ENCODE data around the gene CNTLN.
"Not testable (repeated sequence)": the region's sequence is repeated elsewhere in the genome, so short reads cannot be mapped to it uniquely, and the experiment has no call there.

CNTLN gene

DNA sequence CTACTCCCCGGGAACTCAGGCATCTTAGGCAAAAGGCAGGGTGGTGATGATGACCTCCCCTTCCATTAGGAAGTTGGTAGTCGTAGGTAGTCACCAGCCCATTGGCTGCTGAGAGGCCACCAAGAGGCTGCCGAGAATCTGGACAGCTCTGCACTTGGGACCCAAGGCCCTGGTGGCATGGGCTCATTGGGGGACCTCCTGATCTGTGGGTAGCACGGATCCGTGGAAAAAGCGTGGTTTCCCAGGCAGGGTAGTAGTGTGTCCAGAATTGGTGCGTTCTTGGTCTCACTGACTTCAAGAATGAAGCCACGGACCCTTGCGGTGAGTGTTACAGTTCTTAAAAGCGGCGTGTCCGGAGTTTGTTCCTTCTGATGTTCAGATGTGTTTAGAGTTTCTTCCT is 158.8 kb downstream of the CNTLN start:
- Histone ChIP-seq H3K9me3 (ENCODE audit: low read length) (peaks cover 2% of the 10 kb centered on the region), H2AFZ (ENCODE audit: low read depth, low read length) (no peak overlapping the region), H3K27me3 (ENCODE audit: insufficient read depth, low read length) (no peaks in the 10 kb centered on the region), H3K4me1 (ENCODE audit: insufficient read depth, low read length) (no peaks in the 10 kb centered on the region), H3K4me3 (ENCODE audit: low read length) (no peak overlapping the region), H3K36me3 (ENCODE audit: insufficient read depth, low read length) (no peaks in the 10 kb centered on the region)

DNA sequence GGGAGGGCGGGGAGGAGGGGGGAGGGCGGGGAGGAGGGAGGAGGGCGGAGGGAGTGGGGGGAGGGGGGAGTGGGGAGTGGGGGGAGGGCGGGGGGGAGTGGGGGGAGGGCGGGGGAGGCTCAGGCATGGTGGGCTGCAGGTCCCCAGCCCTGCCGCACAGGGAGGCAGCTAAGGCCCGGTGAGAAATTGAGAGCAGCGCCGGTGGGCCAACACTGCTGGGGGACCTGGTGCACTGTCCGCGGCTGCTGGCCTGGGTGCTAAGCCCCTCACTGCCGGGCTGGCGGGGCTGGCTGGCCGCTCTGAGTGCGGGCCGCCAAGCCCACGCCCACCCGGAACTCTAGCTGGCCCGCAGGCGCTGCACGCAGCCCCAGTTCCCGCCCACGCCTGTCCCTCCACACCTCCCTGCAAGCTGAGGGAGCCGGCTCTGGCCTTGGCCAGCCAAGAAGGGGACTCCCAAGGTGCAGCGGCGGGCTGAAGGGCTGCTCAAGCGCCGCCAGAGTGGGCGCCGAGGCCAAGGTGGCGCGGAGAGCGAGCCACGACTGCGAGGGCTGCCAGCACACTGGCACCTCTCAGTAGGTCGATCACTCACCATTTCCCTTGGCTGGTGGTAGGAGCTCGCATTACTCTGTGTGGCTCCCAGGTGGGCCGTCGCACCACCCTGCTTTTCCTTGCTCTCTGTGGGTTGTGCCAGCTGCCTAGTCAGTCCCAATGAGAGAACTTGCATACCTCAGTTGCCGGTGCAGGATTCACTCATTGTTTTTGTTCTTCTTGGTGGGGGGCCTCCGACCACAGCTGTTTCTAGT is 160.2 kb downstream of the CNTLN start:
- H3K9me3 ChIP-seq (ENCODE audit: low read length): peaks cover 2% of the 10 kb centered on the region
- no peaks in the 10 kb centered on the region for H3K4me1 ChIP-seq (ENCODE audit: insufficient read depth, low read length)
- H3K36me3 ChIP-seq (ENCODE audit: insufficient read depth, low read length): no peaks in the 10 kb centered on the region
- H2AFZ ChIP-seq (ENCODE audit: low read depth, low read length): no peak overlapping the region
- no peak overlapping the region for H3K4me3 ChIP-seq (ENCODE audit: low read length)
- H3K27me3 ChIP-seq (ENCODE audit: insufficient read depth, low read length): no peaks in the 10 kb centered on the region

DNA sequence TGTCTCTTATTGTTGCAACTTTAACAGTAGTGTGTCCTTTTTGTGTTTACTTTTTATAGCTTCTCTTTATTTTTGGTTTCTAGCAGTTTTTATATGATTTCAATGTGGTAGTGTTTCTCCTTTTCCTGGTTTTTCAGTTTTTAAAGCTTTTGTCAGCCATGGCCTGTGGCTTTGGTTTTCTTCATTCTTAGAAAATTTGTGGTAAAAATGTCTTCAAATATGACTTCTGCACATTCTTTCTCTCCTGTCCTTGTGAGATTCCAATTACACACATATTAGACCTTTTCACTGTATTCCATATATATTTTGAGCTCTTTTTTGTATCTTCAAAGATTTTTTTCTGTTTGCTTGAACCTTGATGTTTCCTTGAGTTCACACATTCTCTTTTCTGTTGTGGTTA is 180.5 kb downstream of the CNTLN start:
- H3K4me1 ChIP-seq (ENCODE audit: insufficient read depth, low read length): no peaks in the 10 kb centered on the region
- H3K4me3 ChIP-seq (ENCODE audit: low read length): no peak overlapping the region
- no peaks in the 10 kb centered on the region for H3K36me3 ChIP-seq (ENCODE audit: insufficient read depth, low read length)
- H2AFZ ChIP-seq (ENCODE audit: low read depth, low read length): no peak overlapping the region
- H3K9me3 ChIP-seq (ENCODE audit: low read length): no peaks in the 10 kb centered on the region
- H3K27me3 ChIP-seq (ENCODE audit: insufficient read depth, low read length): no peaks in the 10 kb centered on the region

DNA sequence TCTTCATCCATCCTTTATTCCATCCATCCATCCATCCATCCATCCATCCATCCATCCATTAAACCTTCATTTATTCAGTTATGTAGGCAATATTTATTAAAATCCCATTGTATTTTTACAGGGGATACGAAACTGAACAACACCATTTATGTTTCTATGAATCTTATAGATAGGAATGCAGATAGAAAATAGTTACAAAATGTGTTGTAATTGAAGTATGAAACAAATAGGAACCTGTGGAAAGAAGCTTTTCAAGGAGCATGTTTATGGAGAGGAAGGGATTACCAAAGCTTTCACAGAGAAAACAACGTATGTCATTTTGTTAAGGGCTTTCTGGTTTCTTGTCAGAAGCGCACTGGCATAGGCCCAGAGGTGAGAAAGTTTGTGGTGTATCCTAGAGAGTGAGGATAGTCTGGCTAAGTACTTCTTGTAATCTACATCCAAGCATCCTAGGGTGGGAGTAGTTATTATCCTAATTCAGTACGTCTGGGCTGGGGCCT is 184.0 kb downstream of the CNTLN start:
- H3K36me3 ChIP-seq (ENCODE audit: insufficient read depth, low read length): no peaks in the 10 kb centered on the region
- H3K4me1 ChIP-seq (ENCODE audit: insufficient read depth, low read length): no peaks in the 10 kb centered on the region
- H3K9me3 ChIP-seq (ENCODE audit: low read length): no peaks in the 10 kb centered on the region
- no peak overlapping the region for H2AFZ ChIP-seq (ENCODE audit: low read depth, low read length)
- no peaks in the 10 kb centered on the region for H3K27me3 ChIP-seq (ENCODE audit: insufficient read depth, low read length)
- H3K4me3 ChIP-seq (ENCODE audit: low read length): no peak overlapping the region

DNA sequence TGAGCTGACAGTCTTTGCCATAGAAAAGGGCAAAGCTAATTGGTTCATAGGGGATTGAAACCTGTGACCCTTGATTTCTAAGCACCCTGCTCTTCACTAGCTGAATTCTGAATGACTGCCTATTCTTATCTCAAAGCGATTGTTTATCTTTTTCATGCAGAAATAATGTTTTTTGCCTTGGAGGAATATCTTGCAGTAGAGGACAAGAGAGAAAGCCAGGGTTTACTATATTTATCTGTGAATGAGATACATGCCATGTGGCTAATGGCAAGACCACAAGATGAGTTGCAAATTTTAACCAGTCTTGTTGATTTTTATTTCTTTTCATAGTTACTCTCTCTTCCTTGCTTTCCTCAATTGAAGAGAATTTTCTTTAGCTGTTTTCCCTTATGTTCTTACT is 185.0 kb downstream of the CNTLN start:
- Histone ChIP-seq H3K4me3 (ENCODE audit: low read length) (no peak overlapping the region), H3K27me3 (ENCODE audit: insufficient read depth, low read length) (no peaks in the 10 kb centered on the region)

DNA sequence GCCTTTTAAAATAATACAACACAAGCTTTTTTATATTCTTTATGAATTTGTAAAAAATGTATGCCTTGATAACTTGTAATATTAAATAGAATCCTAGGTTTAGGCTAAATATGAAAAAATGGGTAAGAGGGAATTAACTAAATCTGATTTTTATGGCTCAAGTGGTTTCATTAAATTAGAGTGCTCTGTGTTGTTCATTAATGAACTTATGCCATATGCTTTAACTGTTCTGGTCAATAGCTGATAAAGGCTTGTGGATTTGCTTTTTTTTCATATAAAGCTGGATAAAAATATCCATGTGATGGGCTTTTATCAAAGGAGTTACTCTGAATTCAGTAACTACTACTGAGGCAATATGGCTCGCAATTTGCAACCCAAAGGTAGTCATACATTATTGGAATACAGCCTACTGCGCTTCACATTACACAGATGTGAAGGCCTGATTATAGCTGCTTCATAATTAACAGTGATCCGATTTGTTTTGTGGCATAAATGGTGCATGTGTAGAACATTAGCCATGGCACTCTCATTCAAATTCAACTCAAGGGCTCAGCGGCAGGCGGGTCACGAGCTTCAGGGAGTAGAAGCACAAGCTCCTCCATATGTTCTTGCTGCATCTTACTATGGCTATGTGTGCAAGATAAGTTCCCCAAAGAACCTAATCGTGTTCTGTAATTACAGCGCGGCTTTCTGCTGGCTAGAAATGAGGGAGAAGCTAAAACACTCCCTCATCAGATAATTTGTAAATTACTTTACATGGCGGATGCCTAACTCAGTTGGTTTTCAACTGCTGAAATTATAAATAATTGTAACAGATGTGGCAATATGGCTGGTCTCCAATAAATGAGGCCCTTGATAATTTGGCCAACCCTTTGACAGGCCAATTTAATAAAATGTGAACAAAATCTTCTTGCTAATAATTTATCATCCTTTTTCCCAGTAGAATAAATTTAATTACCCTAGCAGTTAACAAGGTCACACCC is 188.3 kb downstream of the CNTLN start:
- no peaks in the 10 kb centered on the region for H3K27me3 ChIP-seq (ENCODE audit: insufficient read depth, low read length)
- H3K4me1 ChIP-seq (ENCODE audit: insufficient read depth, low read length): no peaks in the 10 kb centered on the region
- no peak overlapping the region for H2AFZ ChIP-seq (ENCODE audit: low read depth, low read length)
- H3K4me3 ChIP-seq (ENCODE audit: low read length): no peak overlapping the region
- H3K9me3 ChIP-seq (ENCODE audit: low read length): no peaks in the 10 kb centered on the region
- H3K36me3 ChIP-seq (ENCODE audit: insufficient read depth, low read length): no peaks in the 10 kb centered on the region

More for the DNA sequence above, 185.0 kb downstream of the CNTLN start:
- Histone ChIP-seq H3K36me3 (ENCODE audit: insufficient read depth, low read length) (no peaks in the 10 kb centered on the region), H3K9me3 (ENCODE audit: low read length) (no peaks in the 10 kb centered on the region), H3K4me1 (ENCODE audit: insufficient read depth, low read length) (no peaks in the 10 kb centered on the region), H2AFZ (ENCODE audit: low read depth, low read length) (no peak overlapping the region)

DNA sequence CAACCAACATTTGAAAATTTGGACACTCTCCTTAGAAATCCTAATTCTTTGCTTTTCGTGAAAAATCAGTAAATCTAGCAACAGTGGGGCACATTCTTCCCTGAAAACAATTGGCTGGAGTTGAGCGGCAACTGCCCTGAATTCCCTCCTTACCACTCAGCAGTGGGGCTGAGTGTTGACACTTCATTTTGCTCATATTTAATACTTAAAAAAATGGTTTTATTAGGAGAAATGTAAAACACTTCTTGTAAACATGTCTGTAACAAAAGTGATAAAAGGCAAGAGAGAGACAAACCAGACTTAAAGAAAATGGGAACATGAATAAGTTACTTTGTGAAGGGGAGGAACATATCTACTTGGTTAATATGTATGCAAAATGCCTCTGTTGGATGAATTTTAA is 193.5 kb downstream of the CNTLN start:
- no peaks in the 10 kb centered on the region for H3K4me1 ChIP-seq (ENCODE audit: insufficient read depth, low read length)

DNA sequence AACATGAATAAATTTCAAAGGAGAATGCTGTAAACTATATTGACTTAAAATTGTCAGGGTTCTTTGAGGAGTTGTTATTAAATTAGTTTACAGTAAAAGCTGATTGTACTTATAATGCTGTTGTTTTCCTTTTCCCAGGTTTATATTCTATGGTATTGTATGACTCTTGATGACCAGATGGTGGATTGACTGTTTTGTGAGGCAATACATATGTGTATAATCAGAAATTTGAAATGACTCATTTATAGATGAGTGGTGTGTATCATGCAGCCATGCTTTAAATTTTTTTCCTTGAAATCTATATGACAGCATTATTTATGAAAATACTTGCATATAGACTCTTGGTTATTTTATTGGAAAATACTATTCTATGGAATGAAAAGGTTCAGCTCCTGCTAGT is 195.3 kb downstream of the CNTLN start:
- Histone ChIP-seq H3K27me3 (ENCODE audit: insufficient read depth, low read length) (no peaks in the 10 kb centered on the region), H2AFZ (ENCODE audit: low read depth, low read length) (no peak overlapping the region), H3K36me3 (ENCODE audit: insufficient read depth, low read length) (no peaks in the 10 kb centered on the region), H3K4me1 (ENCODE audit: insufficient read depth, low read length) (no peaks in the 10 kb centered on the region), H3K4me3 (ENCODE audit: low read length) (no peak overlapping the region), H3K9me3 (ENCODE audit: low read length) (no peaks in the 10 kb centered on the region)

More for the DNA sequence above, 193.5 kb downstream of the CNTLN start:
- no peaks in the 10 kb centered on the region for H3K36me3 ChIP-seq (ENCODE audit: insufficient read depth, low read length)
- no peaks in the 10 kb centered on the region for H3K27me3 ChIP-seq (ENCODE audit: insufficient read depth, low read length)
- H3K9me3 ChIP-seq (ENCODE audit: low read length): no peaks in the 10 kb centered on the region
- no peak overlapping the region for H2AFZ ChIP-seq (ENCODE audit: low read depth, low read length)
- no peak overlapping the region for H3K4me3 ChIP-seq (ENCODE audit: low read length)

DNA sequence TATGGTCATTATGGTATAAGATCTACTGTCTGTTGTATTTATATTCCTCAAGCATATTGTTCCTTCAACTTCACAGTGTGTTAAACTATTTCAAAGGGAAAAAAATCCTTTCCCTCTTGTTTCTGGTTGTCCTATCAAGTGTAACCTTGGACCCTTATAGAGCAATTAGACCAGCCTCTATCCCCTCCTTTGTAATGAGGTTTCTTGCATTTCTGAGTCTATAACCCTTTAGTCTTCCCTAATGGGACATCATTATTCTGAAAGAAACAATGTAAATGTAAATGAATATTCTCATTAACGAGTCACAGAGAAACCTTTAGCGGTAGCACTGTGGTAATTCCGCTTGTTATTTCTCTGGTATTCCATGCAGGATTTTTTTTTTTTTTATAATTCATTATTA is 197.3 kb downstream of the CNTLN start:
- H3K4me1 ChIP-seq (ENCODE audit: insufficient read depth, low read length): no peaks in the 10 kb centered on the region
- H3K27me3 ChIP-seq (ENCODE audit: insufficient read depth, low read length): no peaks in the 10 kb centered on the region
- no peaks in the 10 kb centered on the region for H3K9me3 ChIP-seq (ENCODE audit: low read length)
- no peak overlapping the region for H3K4me3 ChIP-seq (ENCODE audit: low read length)
- H3K36me3 ChIP-seq (ENCODE audit: insufficient read depth, low read length): no peaks in the 10 kb centered on the region
- no peak overlapping the region for H2AFZ ChIP-seq (ENCODE audit: low read depth, low read length)

DNA sequence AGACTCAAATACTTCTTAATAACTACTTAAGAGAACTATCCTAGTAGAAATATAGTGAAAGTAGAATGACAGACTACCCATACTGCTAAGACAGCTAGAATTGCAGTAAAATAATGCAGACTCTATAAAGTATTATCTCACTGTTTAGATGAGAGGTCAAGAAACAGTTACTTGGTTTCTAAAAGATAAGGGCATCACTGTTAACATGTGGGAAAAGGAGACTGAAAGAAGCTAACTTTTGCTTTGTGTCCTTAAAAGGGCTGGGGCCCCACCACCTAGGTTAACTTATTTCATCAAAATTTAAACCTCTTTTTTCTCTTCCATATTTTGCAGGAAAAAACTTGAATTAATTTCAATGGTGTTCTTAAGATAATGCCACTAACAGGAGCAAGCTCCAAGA is 204.3 kb downstream of the CNTLN start:
- Histone ChIP-seq H3K4me3 (ENCODE audit: low read length) (no peak overlapping the region), H3K9me3 (ENCODE audit: low read length) (no peaks in the 10 kb centered on the region), H3K36me3 (ENCODE audit: insufficient read depth, low read length) (no peaks in the 10 kb centered on the region), H3K27me3 (ENCODE audit: insufficient read depth, low read length) (no peaks in the 10 kb centered on the region), H3K4me1 (ENCODE audit: insufficient read depth, low read length) (no peaks in the 10 kb centered on the region), H2AFZ (ENCODE audit: low read depth, low read length) (no peak overlapping the region)

DNA sequence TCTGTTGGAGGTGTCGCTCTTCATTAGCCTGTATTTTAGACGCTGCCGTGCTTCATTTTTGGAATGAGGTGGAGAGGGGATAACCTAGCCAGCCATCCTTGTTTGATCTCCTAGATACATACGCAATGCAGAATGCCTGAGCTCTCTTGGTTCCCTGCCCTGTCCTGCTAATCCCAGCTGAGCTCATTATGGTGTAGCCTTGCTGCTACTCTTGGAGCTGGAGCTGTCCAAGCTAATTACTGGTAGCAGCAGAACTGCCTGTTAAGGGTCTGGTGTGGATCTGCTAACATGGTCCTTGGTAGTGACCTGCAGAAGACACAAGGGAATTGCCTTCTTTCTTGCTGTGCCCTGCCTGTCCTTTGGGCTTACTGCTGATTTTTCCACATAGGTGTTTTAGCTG is 207.9 kb downstream of the CNTLN start:
- Histone ChIP-seq H3K27me3 (ENCODE audit: insufficient read depth, low read length) (no peaks in the 10 kb centered on the region), H3K36me3 (ENCODE audit: insufficient read depth, low read length) (no peaks in the 10 kb centered on the region), H2AFZ (ENCODE audit: low read depth, low read length) (no peak overlapping the region), H3K4me1 (ENCODE audit: insufficient read depth, low read length) (no peaks in the 10 kb centered on the region), H3K4me3 (ENCODE audit: low read length) (no peak overlapping the region), H3K9me3 (ENCODE audit: low read length) (no peaks in the 10 kb centered on the region)

DNA sequence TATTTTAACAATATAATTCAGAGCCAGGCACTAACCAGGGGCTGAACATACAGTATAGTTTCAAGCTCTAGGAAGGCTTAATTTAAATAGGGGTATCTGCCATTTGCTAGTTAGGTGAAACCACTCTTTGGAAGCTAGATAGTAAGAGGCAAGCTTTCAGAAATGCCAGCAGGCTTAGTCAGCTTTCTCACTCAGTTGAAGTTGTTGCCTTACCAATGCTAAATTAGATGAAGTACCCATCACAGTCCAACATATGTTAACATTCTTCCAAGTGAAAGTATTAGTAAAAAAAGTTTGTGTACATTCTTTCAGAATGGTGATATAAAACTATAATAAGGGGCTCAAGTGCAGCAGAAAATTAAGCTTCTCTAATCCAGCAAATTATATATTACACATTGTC is 215.0 kb downstream of the CNTLN start:
- Histone ChIP-seq H3K36me3 (ENCODE audit: insufficient read depth, low read length) (no peaks in the 10 kb centered on the region), H3K4me1 (ENCODE audit: insufficient read depth, low read length) (no peaks in the 10 kb centered on the region), H3K27me3 (ENCODE audit: insufficient read depth, low read length) (no peaks in the 10 kb centered on the region), H3K9me3 (ENCODE audit: low read length) (no peaks in the 10 kb centered on the region), H2AFZ (ENCODE audit: low read depth, low read length) (no peak overlapping the region), H3K4me3 (ENCODE audit: low read length) (no peak overlapping the region)

DNA sequence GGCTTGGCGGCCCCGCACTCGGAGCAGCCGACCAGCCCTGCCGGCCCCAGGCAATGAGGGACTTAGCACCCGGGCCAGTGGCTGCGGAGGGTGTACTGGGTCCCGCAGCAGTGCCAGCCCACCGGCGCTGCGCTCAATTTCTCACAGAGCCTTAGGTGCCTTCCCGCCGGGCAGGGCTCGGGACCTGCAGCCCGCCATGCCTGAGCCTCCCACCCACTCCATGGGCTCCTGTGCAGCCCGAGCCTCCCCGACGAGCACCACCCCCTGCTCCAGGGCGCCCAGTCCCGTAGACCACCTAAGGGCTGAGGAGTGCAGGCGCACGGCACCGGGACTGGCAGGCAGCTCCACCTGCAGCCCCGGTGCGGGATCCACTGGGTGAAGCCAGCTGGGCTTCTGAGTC is 219.2 kb downstream of the CNTLN start:
- H3K9me3 ChIP-seq (ENCODE audit: low read length); H3K27me3 ChIP-seq (ENCODE audit: insufficient read depth, low read length); H3K4me3 ChIP-seq (ENCODE audit: low read length); H2AFZ ChIP-seq (ENCODE audit: low read depth, low read length); H3K4me1 ChIP-seq (ENCODE audit: insufficient read depth, low read length); H3K36me3 ChIP-seq (ENCODE audit: insufficient read depth, low read length): not testable (repeated sequence)
